H1 (cell line): ENCODE data around the gene CCR8. TPM values are rescaled to one million over a fixed set of nuclear protein-coding genes. Genes with fewer than 3 reads are reported as not detected.

ENCODE experiments used
- CTCF ChIA-PET: fragments of 300-600 bp; sonication (Branson Sonifier 250); formaldehyde crosslinking; loops from one replicate; lab custom pipeline; 2021; ENCODE audit not compliant: partially characterized antibody; lab: Charles Lee
- POLR2A ChIA-PET: fragments of 300-600 bp; sonication (Branson Sonifier 250); formaldehyde crosslinking; loops from one replicate; lab custom pipeline; 2021; ENCODE audit warnings: inconsistent platforms; ENCODE audit not compliant: partially characterized antibody; lab: Charles Lee
- DNase-seq, 2 experiments: peaks; one replicate each; pipeline versions ENCODE4 v3.0.0 to v3.0.0-alpha.2; 2010 to 2022; ENCODE audit warnings: low spot score in 2 of 2, low read depth in 1 of 2, mixed read lengths in 1 of 2
- FAIRE-seq: peaks from 2 replicates; lab custom pipeline; 2011; peaks lifted over from hg19 to GRCh38; lab: Jason Lieb, UNC
- H2AFZ ChIP-seq: 2 replicates; pipeline ENCODE4 v1.8.1; 2012; ENCODE audit warnings: low read length, inconsistent platforms
- H2AK5ac ChIP-seq: 2 replicates; pipeline ENCODE4 v1.6.1; 2013; ENCODE audit warnings: low read depth, low read length
- H2BK120ac ChIP-seq: replicated peaks from 2 replicates; pipeline ENCODE3; 2013; ENCODE audit warnings: low read depth, low read length, inconsistent platforms
- H2BK12ac ChIP-seq: 2 replicates; pipeline ENCODE4 v1.6.1; 2013; ENCODE audit warnings: low read depth, low read length
- H2BK15ac ChIP-seq: 2 replicates; pipeline ENCODE4 v1.6.1; 2013; ENCODE audit warnings: low read length
- H2BK20ac ChIP-seq: 2 replicates; pipeline ENCODE4 v1.6.1; 2013; ENCODE audit warnings: low read length
- H2BK5ac ChIP-seq: 2 replicates; pipeline ENCODE4 v1.6.1; 2013; ENCODE audit warnings: low read depth, low read length
- H3K14ac ChIP-seq: 2 replicates; pipeline ENCODE4 v1.6.1; 2013; ENCODE audit warnings: inconsistent platforms; ENCODE audit not compliant: insufficient read length
- H3K18ac ChIP-seq: 2 replicates; pipeline ENCODE4 v1.6.1; 2013; ENCODE audit warnings: low read length; ENCODE audit errors: extremely low read depth
- H3K23ac ChIP-seq: 2 replicates; pipeline ENCODE4 v1.6.1; 2013; ENCODE audit warnings: inconsistent platforms; ENCODE audit not compliant: insufficient read length
- H3K23me2 ChIP-seq: 2 replicates; pipeline ENCODE4 v1.6.1; 2013; ENCODE audit warnings: low read depth, low read length
- H3K27ac ChIP-seq: 2 replicates; pipeline ENCODE4 v1.6.1; 2011; ENCODE audit warnings: low read depth, low read length, inconsistent platforms
- H3K27me3 ChIP-seq, 4 experiments: replicated peaks in 1 of 4; 1 replicate in 1 of 4; 2 replicates in 3 of 4; pipeline versions ENCODE4 v1.6.1 to v1.8.1; 2011 to 2013; ENCODE audit warnings: low read length in 3 of 4, mild to moderate bottlenecking in 3 of 4, inconsistent platforms in 2 of 4, mixed read lengths in 2 of 4, moderate library complexity in 1 of 4; ENCODE audit not compliant: control insufficient read depth in 3 of 4, insufficient read depth in 3 of 4; ENCODE audit errors: extremely low read depth in 1 of 4
- H3K36me3 ChIP-seq, 4 experiments: 2 replicates each; pipeline versions ENCODE4 v1.6.1 to v1.8.1; 2011 to 2013; ENCODE audit warnings: mild to moderate bottlenecking in 4 of 4, low read length in 3 of 4, moderate library complexity in 2 of 4, control low read depth in 1 of 4, inconsistent platforms in 1 of 4; ENCODE audit not compliant: insufficient read depth in 4 of 4, control insufficient read depth in 2 of 4
- H3K4ac ChIP-seq: replicated peaks from 2 replicates; pipeline ENCODE3; 2013; ENCODE audit warnings: low read length, low read depth, mixed read lengths, inconsistent platforms; ENCODE audit not compliant: insufficient read length
- H3K4me1 ChIP-seq, 4 experiments: replicated peaks in 1 of 4; 1 replicate in 1 of 4; 2 replicates in 3 of 4; pipeline versions ENCODE4 v1.6.1 to v1.8.1; 2011 to 2013; ENCODE audit warnings: low read length in 3 of 4, inconsistent platforms in 2 of 4, mixed read lengths in 1 of 4; ENCODE audit not compliant: insufficient read depth in 4 of 4, control insufficient read depth in 3 of 4
- H3K4me2 ChIP-seq, 2 experiments: 2 replicates each; pipeline versions ENCODE4 v1.6.1 to v1.8.1; 2011 to 2013; ENCODE audit warnings: low read depth in 2 of 2, low read length in 2 of 2, control low read depth in 1 of 2, inconsistent platforms in 1 of 2, mild to moderate bottlenecking in 1 of 2; ENCODE audit not compliant: insufficient read depth in 1 of 2
- H3K4me3 ChIP-seq, 4 experiments: fragments of 200-600, 300-600 bp in 1 of 4; sonication (generic), shearing (Covaris generic), sonication (Bioruptor Twin) in 1 of 4; 2 replicates each; pipeline versions ENCODE4 v1.5.1 to v1.8.1; 2011 to 2016; ENCODE audit warnings: low read length in 4 of 4, low read depth in 3 of 4, control low read depth in 2 of 4, inconsistent platforms in 2 of 4, mild to moderate bottlenecking in 2 of 4, mixed read lengths in 1 of 4, moderate library complexity in 1 of 4; ENCODE audit not compliant: insufficient read depth in 2 of 4; ENCODE audit errors: extremely low read depth in 1 of 4
- H3K56ac ChIP-seq: replicated peaks from 2 replicates; pipeline ENCODE3; 2013; ENCODE audit warnings: low read depth, mild to moderate bottlenecking, mixed read lengths, low read length, inconsistent platforms; ENCODE audit not compliant: insufficient read length
- H3K79me1 ChIP-seq: 2 replicates; pipeline ENCODE4 v1.6.1; 2013; ENCODE audit warnings: low read depth, low read length, control low read depth
- H3K79me2 ChIP-seq, 2 experiments: 2 replicates each; pipeline versions ENCODE4 v1.6.1 to v1.8.1; 2012 to 2013; ENCODE audit warnings: low read length in 2 of 2, mild to moderate bottlenecking in 2 of 2, inconsistent platforms in 1 of 2; ENCODE audit not compliant: insufficient read depth in 2 of 2, control insufficient read depth in 1 of 2
- H3K9ac ChIP-seq, 4 experiments: replicated peaks in 1 of 4; 1 replicate in 1 of 4; 2 replicates in 3 of 4; pipeline versions ENCODE4 v1.6.1 to v1.8.1; 2011 to 2013; ENCODE audit warnings: low read depth in 3 of 4, low read length in 3 of 4, control low read depth in 2 of 4, mild to moderate bottlenecking in 2 of 4, moderate library complexity in 2 of 4, inconsistent platforms in 1 of 4; ENCODE audit errors: extremely low read depth in 1 of 4
- H3K9me3 ChIP-seq, 2 experiments: 2 replicates each; pipeline versions ENCODE4 v1.6.1 to v1.8.1; 2012 to 2013; ENCODE audit warnings: mild to moderate bottlenecking in 2 of 2, moderate library complexity in 2 of 2, control low read depth in 1 of 2, inconsistent platforms in 1 of 2, low read depth in 1 of 2, low read length in 1 of 2, mixed read lengths in 1 of 2; ENCODE audit not compliant: insufficient read depth in 2 of 2
- H4K20me1 ChIP-seq, 2 experiments: replicated peaks in 1 of 2; 2 replicates each; pipeline versions ENCODE3 to v1.8.1; 2011 to 2013; ENCODE audit warnings: inconsistent platforms in 2 of 2, low read length in 2 of 2, mild to moderate bottlenecking in 1 of 2; ENCODE audit not compliant: insufficient read depth in 2 of 2, control insufficient read depth in 1 of 2
- H4K5ac ChIP-seq: 2 replicates; pipeline ENCODE4 v1.6.1; 2013; ENCODE audit warnings: low read length, low read depth, mixed read lengths, inconsistent platforms; ENCODE audit not compliant: insufficient read length
- H4K8ac ChIP-seq: 2 replicates; pipeline ENCODE4 v1.8.0; 2013; ENCODE audit warnings: mild to moderate bottlenecking, moderate library complexity, low read length, inconsistent platforms; ENCODE audit not compliant: insufficient read depth; ENCODE audit errors: extremely low read depth
- H4K91ac ChIP-seq: replicated peaks from 2 replicates; pipeline ENCODE3; 2013; ENCODE audit warnings: low read length, mixed read lengths, inconsistent platforms; ENCODE audit not compliant: insufficient read length
- GABPA ChIP-seq: IDR thresholded peaks from 2 replicates; pipeline ENCODE4 v1.6.1; 2011; ENCODE audit warnings: mild to moderate bottlenecking, low read length, moderate library complexity, borderline replicate concordance; ENCODE audit not compliant: insufficient read depth
- SP4 ChIP-seq: IDR thresholded peaks from 2 replicates; pipeline ENCODE4 v1.6.1; 2012; ENCODE audit warnings: low read length, inconsistent platforms
- WGBS, 2 experiments: shearing (Covaris generic) in 1 of 2; methylation state at CpG; one replicate each; pipeline versions ENCODE4 v1.1.6 to v1.1.7; 2013 to 2015; ENCODE audit warnings: low lambda C conversion rate in 2 of 2, mixed read lengths in 2 of 2, inconsistent platforms in 1 of 2, low coverage in 1 of 2, missing lambda C conversion rate in 1 of 2; ENCODE audit not compliant: insufficient replicate concordance in 2 of 2, insufficient coverage in 1 of 2, insufficient read length in 1 of 2; ENCODE audit errors: extremely low coverage in 1 of 2, missing lambda C conversion rate in 1 of 2; 5-methylcytosine and 5-hydroxymethylcytosine counted together
- polyA plus RNA-seq, 7 experiments: library from polyadenylated mRNA; depleted of rRNA in 3 of 7; stranded (reverse) in 5 of 7; unstranded in 2 of 7; fragments of >200 nt in 5 of 7; fragments of 200-250 nt in 2 of 7; gene quantifications; 1 replicate in 5 of 7; 2 replicates in 1 of 7; 4 replicates in 1 of 7; pipeline versions ENCODE4 v1.2.1 to v1.2.3, GENCODE V29; 2011 to 2013; ENCODE audit warnings: missing spikeins in 2 of 7, mixed read lengths in 2 of 7
- total RNA-seq: library from RNA; stranded (reverse); fragmentation: NEBNext Ultra II Directional; extraction: Animal tissue kit (Norgen Biotek cat#: 25700); gene quantifications from 2 replicates; pipeline ENCODE4 v1.2.1, GENCODE V29; 2021

The CCR8 gene
- total and polyA plus RNA-seq, 2 of the 8 experiments (the other 6 are each of a cell fraction or from before 2014, with no cell fraction given), result 0.35 TPM; not detected in 1

GRCh38 chr3:39323494-39323893, 6.0 kb upstream of the CCR8 start:
- Histone ChIP-seq H3K79me2 (no peaks in the 10 kb centered on the region), H3K9me3 (no peaks in the 10 kb centered on the region), H4K5ac (no peak overlapping the region), H4K20me1 (no peaks in the 10 kb centered on the region), H3K27me3 (no peaks in the 10 kb centered on the region), H3K23ac (no peak overlapping the region), H3K4me1 (peaks cover 0 to 3% (median 0%) of the 10 kb centered on the region in 4 experiments; a peak in 1 of 7 replicates), H3K4me3 (no peak overlapping the region), H3K18ac (no peak overlapping the region), H4K91ac (no peak overlapping the region), H2BK20ac (0 out of 2 replicates have a peak overlapping the region, but pooled peaks have one; percentile 27), H4K8ac (no peak overlapping the region), H3K4ac (peak overlapping the region; percentile 53), H3K36me3 (no peaks in the 10 kb centered on the region), H2AK5ac (no peak overlapping the region), H2BK12ac (no peak overlapping the region), H3K4me2 (no peak overlapping the region), H3K56ac (no peak overlapping the region), H3K23me2 (no peaks in the 10 kb centered on the region), H2BK15ac (no peak overlapping the region), H2BK5ac (no peak overlapping the region), H3K9ac (no peak overlapping the region), H2BK120ac (no peak overlapping the region), H3K27ac (no peak overlapping the region), H3K79me1 (no peaks in the 10 kb centered on the region), H2AFZ (no peak overlapping the region), H3K14ac (no peak overlapping the region)
- 89% methylated on average over 2 of the region's 2 CpGs; no CpG with 5 or more reads in 1 of the 2 experiments for WGBS, 2 experiments
- no peak for TF ChIP-seq GABPA
- TF ChIP-seq SP4, result no peak
- CTCF ChIA-PET, result interaction anchor here (1.4 kb wide), 1 partner anchor 55 kb away, joined by 3 read pairs; no protein-coding TSS in a partner anchor
- DNase-seq (no peak), FAIRE-seq (no peak)
- POLR2A ChIA-PET, result no interaction called here
